A549 (cell line): ENCODE data around the gene CD207.

Experiments used
- CHD2 ChIP-seq: fragments of 150-350 bp; IDR thresholded peaks from 2 replicates; pipeline ENCODE4 v1.6.1; 2014; ENCODE audit warnings: low read length; ENCODE audit not compliant: partially characterized antibody
- EP300 ChIP-seq, 2 experiments: fragments of >200 bp; sonication (Bioruptor Twin); formaldehyde crosslinking; IDR thresholded peaks; 2 replicates in 1 of 2; 3 replicates in 1 of 2; pipeline ENCODE4 v1.6.1; 2016 to 2017
- HDAC2 ChIP-seq: fragments of 200-600 bp; sonication (generic); IDR thresholded peaks from 2 replicates; pipeline ENCODE4 v1.6.1; 2016
- MAFK ChIP-seq: fragments of 450-650 bp; IDR thresholded peaks from 2 replicates; pipeline ENCODE4 v1.6.1; 2014; ENCODE audit not compliant: partially characterized antibody
- MAX ChIP-seq: IDR thresholded peaks from 2 replicates; pipeline ENCODE4 v1.6.1; 2012
- POLR2A ChIP-seq: IDR thresholded peaks from 2 replicates; pipeline ENCODE4 v1.6.1; 2012; ENCODE audit warnings: mild to moderate bottlenecking, low read length
- RARB ChIP-seq: fragments of 250-450 bp; sonication (Bioruptor Pico); IDR thresholded peaks from 2 replicates; pipeline ENCODE4 v1.8.0; 2021; ENCODE audit warnings: mild to moderate bottlenecking, moderate library complexity
- SMC3 ChIP-seq: fragments of >200 bp; sonication (Bioruptor Twin); formaldehyde crosslinking; IDR thresholded peaks from 3 replicates; pipeline ENCODE4 v1.6.1; 2018; ENCODE audit warnings: inconsistent platforms
- SREBF2 ChIP-seq: fragments of 450-650 bp; IDR thresholded peaks from 2 replicates; pipeline ENCODE4 v1.6.1; 2014; ENCODE audit warnings: mild to moderate bottlenecking, moderate library complexity
- ZC3H11A ChIP-seq: fragments of 450-650 bp; IDR thresholded peaks from 2 replicates; pipeline ENCODE4 v1.6.1; 2014; ENCODE audit warnings: antibody characterized with exemption, mild to moderate bottlenecking
- TF ChIP-seq, protein P1 (sequence below): fragments of >200 bp; sonication (Bioruptor Twin); formaldehyde crosslinking; IDR thresholded peaks from 3 replicates; pipeline ENCODE4 v1.5.1; 2016

GRCh38 chr2:70834106-70834505 lies 1.5 kb downstream of the CD207 start:
- TF ChIP-seq, protein P1, sequence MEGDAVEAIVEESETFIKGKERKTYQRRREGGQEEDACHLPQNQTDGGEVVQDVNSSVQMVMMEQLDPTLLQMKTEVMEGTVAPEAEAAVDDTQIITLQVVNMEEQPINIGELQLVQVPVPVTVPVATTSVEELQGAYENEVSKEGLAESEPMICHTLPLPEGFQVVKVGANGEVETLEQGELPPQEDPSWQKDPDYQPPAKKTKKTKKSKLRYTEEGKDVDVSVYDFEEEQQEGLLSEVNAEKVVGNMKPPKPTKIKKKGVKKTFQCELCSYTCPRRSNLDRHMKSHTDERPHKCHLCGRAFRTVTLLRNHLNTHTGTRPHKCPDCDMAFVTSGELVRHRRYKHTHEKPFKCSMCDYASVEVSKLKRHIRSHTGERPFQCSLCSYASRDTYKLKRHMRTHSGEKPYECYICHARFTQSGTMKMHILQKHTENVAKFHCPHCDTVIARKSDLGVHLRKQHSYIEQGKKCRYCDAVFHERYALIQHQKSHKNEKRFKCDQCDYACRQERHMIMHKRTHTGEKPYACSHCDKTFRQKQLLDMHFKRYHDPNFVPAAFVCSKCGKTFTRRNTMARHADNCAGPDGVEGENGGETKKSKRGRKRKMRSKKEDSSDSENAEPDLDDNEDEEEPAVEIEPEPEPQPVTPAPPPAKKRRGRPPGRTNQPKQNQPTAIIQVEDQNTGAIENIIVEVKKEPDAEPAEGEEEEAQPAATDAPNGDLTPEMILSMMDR: no peak
- TF ChIP-seq RARB (CRISPR knock-in tag): no peak
- no peak for TF ChIP-seq SREBF2
- no peak for TF ChIP-seq CHD2
- no peak for TF ChIP-seq EP300 (IDR thresholded peaks at IDR 0.05)
- no peak for TF ChIP-seq POLR2A
- TF ChIP-seq ZC3H11A: no peak
- TF ChIP-seq MAX: no peak
- TF ChIP-seq HDAC2: no peak
- TF ChIP-seq MAFK: no peak
- TF ChIP-seq SMC3: no peak
